GM13976 (cell line): ENCODE measurements around the gene DIPK2A.

Experiments used
- DNase-seq: peaks from one replicate; pipeline ENCODE4 v3.0.0; 2012; ENCODE audit warnings: low spot score
- CTCF ChIP-seq: IDR thresholded peaks from 2 replicates; pipeline ENCODE4 v1.5.1; 2012; ENCODE audit warnings: borderline replicate concordance, mild to moderate bottlenecking; ENCODE audit not compliant: insufficient read depth; ENCODE audit errors: extremely low read depth, missing control alignments, control extremely low read depth
- in situ Hi-C: fragments of 300-500 bp; cut with MboI; formaldehyde crosslinking; loops from one replicate; pipeline ENCODE4 v1.12.0; 2022; ENCODE audit warnings: low sequenced_read_pairs, mixed read lengths, inconsistent platforms; ENCODE audit not compliant: unreplicated experiment

The DIPK2A gene

GRCh38 chr3:143979041-143979440 is 7.4 kb downstream of the DIPK2A start:
- in situ Hi-C loops, result no loop called here
- no peak for TF ChIP-seq CTCF
- no peak for DNase-seq

- no peak for TF ChIP-seq CTCF
- DNase-seq, result no peak
- in situ Hi-C loops, result no loop called here
Observed at GRCh38 chr3:143979813-143980212, 8.2 kb downstream of the DIPK2A start.

GRCh38 chr3:143988306-143988705 is 16.7 kb downstream of the DIPK2A start:
- TF ChIP-seq CTCF, result no peak
- in situ Hi-C loops, result no loop called here
- DNase-seq, result no peak

GRCh38 chr3:143989461-143989860 is 17.8 kb downstream of the DIPK2A start:
- in situ Hi-C loops, result no loop called here
- TF ChIP-seq CTCF, result no peak
- DNase-seq, result no peak

- no peak for DNase-seq
- in situ Hi-C loops, result no loop called here
- TF ChIP-seq CTCF, result no peak
Observed at GRCh38 chr3:143991713-143992112, 20.1 kb downstream of the DIPK2A start.

GRCh38 chr3:143998266-143998665 is 26.6 kb downstream of the DIPK2A start:
- TF ChIP-seq CTCF, result no peak
- in situ Hi-C loops, result no loop called here
- DNase-seq, result no peak

GRCh38 chr3:144003051-144003450 is 31.4 kb downstream of the DIPK2A start:
- no peak for DNase-seq
- no peak for TF ChIP-seq CTCF
- in situ Hi-C loops, result no loop called here
